HepG2 (cell line): Measurements from ENCODE around the gene GABRG3. TPM values are rescaled to one million over a fixed set of nuclear protein-coding genes. Genes with fewer than 3 reads are reported as not detected.

ENCODE experiments used
- ATAC-seq: fragments of 200-7000 bp; cut with Tn5 transposase; 3 replicates; pipeline ENCODE4 v1.9.1; 2020; ENCODE audit warnings: mild to moderate bottlenecking, moderate library complexity
- BruUV-seq: library from RNA; stranded (reverse); fragments of 400-500 nt; replicated peaks from 2 replicates; lab custom pipeline; 2021; lab: Mats Ljungman, UMichigan
- CTCF ChIA-PET: fragments of 300-600 bp; formaldehyde crosslinking; extraction: SDS; loops from one replicate; lab custom pipeline; 2021; ENCODE audit warnings: low total read pairs, inconsistent platforms, low intra/inter-chr PET ratio; lab: Yijun Ruan, JAX
- POLR2A ChIA-PET: fragments of 350-600 bp; sonication (Branson Sonifier 250); formaldehyde crosslinking; loops from one replicate; lab custom pipeline; 2020; ENCODE audit warnings: antibody characterized with exemption, inconsistent platforms; lab: Yijun Ruan, JAX
- DNase-seq: peaks from one replicate; pipeline ENCODE4 v3.0.0-alpha.2; 2015; ENCODE audit warnings: low spot score
- FAIRE-seq: peaks from 3 replicates; lab custom pipeline; 2011; peaks lifted over from hg19 to GRCh38; lab: Jason Lieb, UNC
- H2AFZ ChIP-seq: one replicate; pipeline ENCODE4 v1.6.1; 2011; ENCODE audit warnings: low read length, inconsistent platforms
- H3K27ac ChIP-seq: fragments of 300-600 bp; 3 replicates; pipeline ENCODE4 v1.8.0; 2011; ENCODE audit warnings: mixed run types, mild to moderate bottlenecking, mixed read lengths, low read length, inconsistent platforms; ENCODE audit not compliant: insufficient read depth; ENCODE audit errors: extremely low read length
- H3K27me3 ChIP-seq, 2 experiments: fragments of 200-600 bp in 1 of 2; 2 replicates in 1 of 2; 3 replicates in 1 of 2; pipeline versions ENCODE4 v1.6.0 to v1.8.0; 2011; ENCODE audit warnings: low read length in 2 of 2, mild to moderate bottlenecking in 2 of 2, moderate library complexity in 2 of 2, inconsistent platforms in 1 of 2; ENCODE audit not compliant: insufficient read depth in 2 of 2, control insufficient read depth in 1 of 2
- H3K36me3 ChIP-seq, 2 experiments: fragments of 200-600 bp in 1 of 2; replicated peaks in 1 of 2; 2 replicates in 1 of 2; 3 replicates in 1 of 2; pipeline versions ENCODE4 v1.5.1 to v1.8.0; 2011; ENCODE audit warnings: low read length in 2 of 2, inconsistent platforms in 1 of 2; ENCODE audit not compliant: insufficient read depth in 2 of 2, control insufficient read depth in 1 of 2
- H3K4me1 ChIP-seq: 2 replicates; pipeline ENCODE4 v1.5.1; 2012; ENCODE audit warnings: low read length, inconsistent platforms; ENCODE audit not compliant: insufficient read depth
- H3K4me2 ChIP-seq: 2 replicates; pipeline ENCODE4 v1.6.0; 2011; ENCODE audit warnings: low read depth, low read length, inconsistent platforms
- H3K4me3 ChIP-seq, 3 experiments: fragments of 200-600 bp in 1 of 3; sonication (generic), shearing (Covaris generic) in 1 of 3; replicated peaks in 1 of 3; 2 replicates each; pipeline ENCODE4 v1.5.1; 2011 to 2016; ENCODE audit warnings: low read length in 3 of 3, inconsistent platforms in 2 of 3, low read depth in 2 of 3, mild to moderate bottlenecking in 2 of 3, control low read depth in 1 of 3, mixed read lengths in 1 of 3; ENCODE audit not compliant: insufficient read depth in 1 of 3
- H3K79me2 ChIP-seq: one replicate; pipeline ENCODE4 v1.6.1; 2011; ENCODE audit warnings: low read length, inconsistent platforms; ENCODE audit not compliant: insufficient read depth
- H3K9ac ChIP-seq: 2 replicates; pipeline ENCODE4 v1.6.0; 2011; ENCODE audit warnings: mild to moderate bottlenecking, low read depth, low read length, inconsistent platforms; ENCODE audit not compliant: insufficient read depth
- H3K9me3 ChIP-seq: 2 replicates; pipeline ENCODE4 v1.5.1; 2012; ENCODE audit warnings: mild to moderate bottlenecking, low read length
- H4K20me1 ChIP-seq: 2 replicates; pipeline ENCODE4 v1.6.0; 2011; ENCODE audit warnings: inconsistent platforms, mild to moderate bottlenecking, low read length, moderate library complexity; ENCODE audit not compliant: insufficient read depth
- ARID4A ChIP-seq: sonication (generic); formaldehyde crosslinking; IDR thresholded peaks from 2 replicates; pipeline ENCODE4 v1.5.0; 2020; ENCODE audit warnings: mild to moderate bottlenecking, missing genetic modification reagents, borderline replicate concordance
- FUBP1 ChIP-seq: sonication (generic); formaldehyde crosslinking; IDR thresholded peaks from 2 replicates; pipeline ENCODE4 v1.5.1; 2020; ENCODE audit warnings: missing genetic modification reagents, mild to moderate bottlenecking, borderline replicate concordance
- MAFF ChIP-seq: IDR thresholded peaks from 2 replicates; pipeline ENCODE4 v1.6.1; 2011; ENCODE audit warnings: low read depth, low read length, improper control_type of control experiment
- MAFK ChIP-seq, 2 experiments: IDR thresholded peaks in 1 of 2; conservative IDR thresholded peaks in 1 of 2; 2 replicates each; pipeline ENCODE4 v1.6.1; 2011; ENCODE audit warnings: improper control_type of control experiment in 2 of 2, low read length in 2 of 2
- WIZ ChIP-seq: sonication (generic); formaldehyde crosslinking; IDR thresholded peaks from 2 replicates; pipeline ENCODE4 v1.5.1; 2020; ENCODE audit warnings: mild to moderate bottlenecking, missing genetic modification reagents
- ZKSCAN8 ChIP-seq: IDR thresholded peaks from 2 replicates; pipeline ENCODE4 v1.6.1; 2016; ENCODE audit warnings: borderline replicate concordance, missing genetic modification reagents, missing compliant biosample characterization
- ZNF615 ChIP-seq: sonication (generic); formaldehyde crosslinking; IDR thresholded peaks from 2 replicates; pipeline ENCODE4 v1.5.0; 2020; ENCODE audit warnings: mild to moderate bottlenecking, missing genetic modification reagents, borderline replicate concordance
- in situ Hi-C: cut with HindIII; loops from 2 replicates; pipeline ENCODE4 v1.10.0; 2017; ENCODE audit warnings: low pct_unique_long_range_greater_than_20kb; ENCODE audit not compliant: extremely low pct_ligation_motif_present
- intact Hi-C: fragments of 100-400 bp; cut with micrococcal nuclease; formaldehyde crosslinking; loops from one replicate; pipeline ENCODE4 v1.10.0; 2022; ENCODE audit not compliant: unreplicated experiment
- polyA plus RNA-seq, 8 experiments: library from polyadenylated mRNA; depleted of rRNA in 3 of 8; stranded (reverse) in 7 of 8; unstranded in 1 of 8; fragments of >200 nt; fragmentation: Illumina TruSeq in 4 of 8; extraction: Trizol in 4 of 8; gene quantifications; 2 replicates each; pipeline versions ENCODE4 v1.2.1 to v1.2.3, GENCODE V29; 2011 to 2016; ENCODE audit warnings: low read depth in 4 of 8, missing spikeins in 1 of 8, mixed read lengths in 1 of 8; ENCODE audit not compliant: insufficient read depth in 1 of 8
- total RNA-seq, 5 experiments: library from RNA; depleted of rRNA; stranded (reverse); fragments of >200 nt; fragmentation: Illumina TruSeq; extraction: Trizol; gene quantifications; 2 replicates each; pipeline ENCODE4 v1.2.3, GENCODE V29; 2016; ENCODE audit warnings: low read depth in 1 of 5

Gene GABRG3
- total and polyA plus RNA-seq, 2 of the 13 experiments (the other 11 are each of a cell fraction or from before 2014, with no cell fraction given) = not detected

- no peaks in the 10 kb centered on the region for H3K79me2 ChIP-seq
- no peak overlapping the region for H3K27ac ChIP-seq
- no peak overlapping the region for H2AFZ ChIP-seq
- no peak overlapping the region for H3K4me3 ChIP-seq
- ChIA-PET CTCF (no interaction called here), POLR2A (no interaction called here)
- FAIRE-seq = no peak
- H4K20me1 ChIP-seq = no peaks in the 10 kb centered on the region
- no peaks in the 10 kb centered on the region for H3K36me3 ChIP-seq
- intact Hi-C loops (no loop called here), in situ Hi-C loops (no loop called here)
- no peaks in the 10 kb centered on the region for H3K27me3 ChIP-seq
- no peak for DNase-seq
- H3K4me1 ChIP-seq = no peaks in the 10 kb centered on the region
- H3K4me2 ChIP-seq = no peak overlapping the region
- no peak overlapping the region for H3K9ac ChIP-seq
- H3K9me3 ChIP-seq = peaks cover 62% of the 10 kb centered on the region
- no peak for ATAC-seq
- no TSS peak for BruUV-seq
- TF ChIP-seq MAFK (conservative IDR thresholded peaks at IDR 0.05 in 1 of 2, IDR thresholded peaks at IDR 0.05 in 1 of 2; ENCODE audit: low read length in 2 of 2) = peak; percentile 34 to 70; a peak in 3 of 4 replicates
- TF ChIP-seq WIZ (CRISPR knock-in tag) = no peak
- no peak for TF ChIP-seq FUBP1 (CRISPR knock-in tag)
- TF ChIP-seq ZKSCAN8 (CRISPR knock-in tag) = no peak
- TF ChIP-seq MAFF = peak; percentile 59; the same call in 1 of the 2 replicates
- no peak for TF ChIP-seq ARID4A (CRISPR knock-in tag)
- TF ChIP-seq ZNF615 = no peak
Measured at GRCh38 chr15:27506752-27507151, 535.8 kb downstream of the GABRG3 start.
